ENCODE measurements around the gene SPHK1. TPM values are rescaled to one million over a fixed set of nuclear protein-coding genes. Genes with fewer than 3 reads are reported as not detected.

Gene SPHK1
- total RNA-seq, 2 donors from 2014 or later, result 4.8 to 27.9 TPM

DNA sequence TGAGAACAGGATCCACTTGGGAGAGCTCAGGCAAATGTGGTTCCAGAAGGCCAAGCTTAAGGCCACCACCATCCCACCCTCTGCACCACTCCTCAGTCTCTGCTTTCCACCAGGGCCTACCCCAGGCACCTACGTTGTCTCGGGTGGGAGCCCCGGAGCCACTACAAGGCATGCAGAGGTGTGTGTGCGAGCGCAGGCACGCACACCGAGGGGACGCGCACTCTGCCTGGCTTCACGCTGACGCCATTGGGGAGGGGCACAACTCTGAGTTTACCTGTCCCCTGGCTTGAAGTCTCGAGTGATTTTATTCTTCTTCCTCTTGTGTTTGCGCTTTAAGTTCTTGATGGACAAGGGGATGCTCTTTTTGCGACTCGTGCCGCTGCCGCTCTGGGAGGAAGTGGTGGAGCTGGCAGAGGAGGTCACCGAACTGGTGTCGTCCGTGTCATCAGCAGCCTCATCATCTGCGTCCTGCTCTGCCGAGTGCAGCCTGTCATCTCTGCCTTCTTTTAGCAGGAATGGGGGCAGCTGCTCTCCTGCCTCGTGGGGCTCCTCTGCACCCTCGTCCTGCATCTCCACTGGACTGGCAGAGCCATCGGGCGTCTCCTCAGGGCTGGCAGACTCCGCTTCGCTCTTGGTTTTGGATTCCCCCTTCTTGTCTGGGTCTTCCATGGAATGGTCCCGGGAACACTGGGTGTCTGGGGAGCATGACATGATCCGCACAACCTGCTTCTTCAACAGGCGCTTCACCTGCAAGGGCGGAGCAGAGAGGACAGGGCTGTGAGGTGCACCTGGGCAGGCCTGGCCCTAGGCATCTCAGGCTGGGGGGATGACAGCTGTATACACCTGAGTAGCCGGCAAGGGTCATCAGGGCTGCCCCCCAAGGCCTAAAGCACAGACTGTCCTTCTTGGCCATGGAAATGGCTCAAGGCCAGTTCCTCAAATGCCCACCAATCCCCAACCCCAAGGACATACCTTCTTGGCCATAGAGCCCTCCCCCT, 15.1 kb downstream of the SPHK1 start:
- no peak for DNase-seq
- ATAC-seq, result no peak
- intact Hi-C loops (cut with DNase I), result loop anchor here (1.0 to 5.0 kb wide), 2 partner anchors 95 to 97 kb away; no protein-coding TSS in a partner anchor

DNA sequence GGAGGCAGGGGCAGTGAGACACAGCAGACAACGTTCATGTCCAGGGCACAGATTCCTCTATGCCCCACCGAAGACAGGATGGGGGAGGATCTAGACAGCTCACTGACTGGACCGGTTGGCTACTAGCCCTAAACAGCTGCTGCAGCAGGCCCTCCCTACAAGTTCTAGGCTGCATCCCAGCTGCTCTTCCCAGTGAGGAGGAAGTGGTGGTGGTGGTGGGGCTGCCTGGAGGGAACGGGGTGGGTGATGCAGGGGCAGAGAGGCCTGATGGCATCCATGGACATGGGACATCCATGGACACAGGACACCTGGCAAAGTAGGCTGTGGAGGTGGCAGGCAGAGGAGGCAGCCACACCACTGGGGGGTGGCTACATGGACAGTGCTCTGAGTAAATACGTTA, 18.3 kb downstream of the SPHK1 start:
- DNase-seq (no peak), ATAC-seq (no peak)
- intact Hi-C loops (cut with DNase I), result no loop called here

DNA sequence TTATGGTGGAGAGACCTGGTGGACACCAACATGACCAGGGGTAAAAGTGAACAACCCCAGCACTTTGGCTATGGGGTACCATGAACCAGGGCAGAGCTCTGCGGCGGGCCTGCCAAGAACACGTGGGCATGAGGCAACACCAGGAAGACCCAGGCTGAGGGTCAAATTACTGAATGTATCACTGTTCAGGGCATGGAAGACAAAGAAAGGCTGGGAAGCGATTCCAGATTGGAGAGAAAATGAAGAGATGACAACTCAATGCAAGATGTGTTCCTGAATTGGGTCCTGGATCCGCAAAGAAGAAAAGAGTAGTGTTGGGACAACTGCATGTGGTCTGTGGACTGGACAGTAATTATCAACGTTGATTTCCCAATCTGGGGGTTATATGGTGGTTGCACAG, 19.8 kb downstream of the SPHK1 start:
- DNase-seq (peak; percentile 16), ATAC-seq (no peak)
- intact Hi-C loops (cut with DNase I), result no loop called here

- ATAC-seq (peak; percentile 50 to 67), DNase-seq (peak; percentile 62)
- intact Hi-C loops (cut with DNase I), result no loop called here
Measured at GRCh38 chr17:76404976-76405563, 20.7 kb downstream of the SPHK1 start.

DNA sequence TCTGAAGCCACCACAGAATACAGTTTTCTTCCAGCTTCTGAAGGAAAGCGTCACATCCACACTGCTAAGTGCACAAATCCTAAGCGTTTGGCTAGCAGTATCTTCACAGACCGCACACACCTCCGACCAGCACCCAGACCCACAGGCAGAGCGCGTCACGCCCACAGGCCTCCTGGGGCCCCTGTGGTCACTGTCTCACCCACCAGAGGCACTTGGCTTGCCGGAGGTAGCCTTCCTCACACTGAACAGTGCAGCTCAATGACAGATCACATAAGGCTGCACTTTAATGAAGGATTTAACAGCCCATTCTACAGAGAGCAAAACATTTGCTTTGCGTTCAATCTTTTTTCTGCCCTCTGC, 21.2 kb downstream of the SPHK1 start:
- intact Hi-C loops (cut with DNase I), result no loop called here
- DNase-seq (peak; percentile 17), ATAC-seq (peak; percentile 5 to 29)

GRCh38 chr17:76405967-76406647, 21.7 kb downstream of the SPHK1 start:
- intact Hi-C loops (cut with DNase I), result no loop called here
- ATAC-seq (peak; percentile 73 to 80), DNase-seq (peak; percentile 83)

GRCh38 chr17:76407509-76407908, 23.1 kb downstream of the SPHK1 start:
- intact Hi-C loops (cut with DNase I), result no loop called here
- ATAC-seq (no peak), DNase-seq (no peak)

- intact Hi-C loops (cut with DNase I), result loop anchor here in 1 of 2 donors (2.0 kb wide), 2 partner anchors 51 to 99 kb away; no protein-coding TSS in a partner anchor
- DNase-seq, result peak; percentile 64
- ATAC-seq, result no peak
Measured at GRCh38 chr17:76408037-76408849, 23.8 kb downstream of the SPHK1 start.

GRCh38 chr17:76410328-76410965, 26.0 kb downstream of the SPHK1 start:
- ATAC-seq, result no peak
- intact Hi-C loops (cut with DNase I), result loop anchor here (5.0 kb wide), 2 partner anchors 37 to 47 kb away; no protein-coding TSS in a partner anchor
- DNase-seq, result no peak

GRCh38 chr17:76411247-76411646, 26.8 kb downstream of the SPHK1 start:
- intact Hi-C loops (cut with DNase I), result loop anchor here (5.0 kb wide), 2 partner anchors 36 to 46 kb away; no protein-coding TSS in a partner anchor
- DNase-seq, result no peak
- ATAC-seq, result no peak

DNA sequence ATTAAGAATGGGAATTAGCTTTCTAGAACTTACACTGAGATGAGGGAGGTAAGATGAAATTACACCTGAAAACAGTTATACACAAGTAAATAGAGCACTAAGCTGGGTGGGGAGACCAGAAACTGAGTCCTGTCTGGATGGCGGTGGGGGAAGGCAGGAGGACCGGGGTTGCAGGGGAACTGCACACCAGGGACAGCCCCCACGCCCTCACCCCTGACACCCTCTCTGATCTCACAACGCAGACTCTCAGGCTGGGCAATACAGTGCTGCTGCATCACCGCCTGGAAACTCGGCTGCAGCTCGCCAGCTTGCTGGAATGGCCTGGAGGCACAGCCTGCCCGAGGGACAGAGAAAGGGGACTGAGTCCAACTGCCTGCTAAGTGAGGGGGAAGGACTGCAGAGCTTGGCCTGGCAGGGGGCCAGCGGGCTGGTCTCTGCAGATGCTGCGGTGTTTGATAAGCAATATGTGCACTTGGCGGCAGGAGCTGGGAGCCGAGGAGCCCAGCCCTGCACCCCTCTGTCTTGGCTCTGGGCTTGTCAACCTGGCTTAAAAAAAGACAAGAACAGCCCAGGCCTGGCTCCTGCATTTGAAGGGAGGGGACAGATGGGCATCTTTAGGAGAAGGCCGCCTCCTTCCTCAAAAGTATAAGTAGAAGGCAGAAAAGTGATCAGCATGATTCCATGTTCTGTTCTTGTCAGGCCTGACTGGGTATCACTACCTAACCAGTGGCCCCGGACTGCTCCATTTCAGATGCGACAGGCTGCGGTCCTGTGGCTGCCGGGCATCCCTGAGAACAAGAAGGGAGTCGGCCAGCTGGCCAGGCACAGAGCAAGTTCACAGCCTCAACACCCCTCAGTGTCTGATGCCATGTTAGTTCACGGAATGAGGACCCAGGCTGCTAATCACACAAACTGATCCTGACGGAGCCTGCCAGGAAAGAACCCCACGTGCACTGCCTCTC, 30.2 kb downstream of the SPHK1 start:
- intact Hi-C loops (cut with DNase I), result loop anchor here (5.0 kb wide), 2 partner anchors 33 to 43 kb away; no protein-coding TSS in a partner anchor
- DNase-seq (peak; percentile 84), ATAC-seq (peak; percentile 87 to 95)

DNA sequence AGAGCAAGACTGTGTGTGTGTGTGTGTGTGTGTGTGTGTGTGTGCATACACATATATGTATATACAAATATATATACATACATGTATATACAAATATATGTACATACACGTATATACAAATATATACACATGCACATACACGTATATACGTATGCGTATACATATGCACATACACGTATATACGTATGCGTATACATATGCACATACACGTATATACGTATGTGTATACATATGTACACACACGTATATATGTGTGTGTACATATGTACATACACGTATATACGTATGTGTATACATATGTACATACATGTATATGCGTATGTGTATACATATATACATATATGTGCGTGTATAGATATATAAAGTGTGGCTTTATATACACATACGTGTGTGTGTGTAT, 31.4 kb downstream of the SPHK1 start:
- no peak for ATAC-seq
- DNase-seq, result no peak
- intact Hi-C loops (cut with DNase I), result no loop called here

- DNase-seq, result no peak
- intact Hi-C loops (cut with DNase I), result no loop called here
- ATAC-seq, result no peak
Measured at GRCh38 chr17:76416457-76416856, 32.0 kb downstream of the SPHK1 start.

- DNase-seq (no peak), ATAC-seq (no peak)
- intact Hi-C loops (cut with DNase I), result no loop called here
Measured at GRCh38 chr17:76416899-76417298, 32.5 kb downstream of the SPHK1 start.

DNA sequence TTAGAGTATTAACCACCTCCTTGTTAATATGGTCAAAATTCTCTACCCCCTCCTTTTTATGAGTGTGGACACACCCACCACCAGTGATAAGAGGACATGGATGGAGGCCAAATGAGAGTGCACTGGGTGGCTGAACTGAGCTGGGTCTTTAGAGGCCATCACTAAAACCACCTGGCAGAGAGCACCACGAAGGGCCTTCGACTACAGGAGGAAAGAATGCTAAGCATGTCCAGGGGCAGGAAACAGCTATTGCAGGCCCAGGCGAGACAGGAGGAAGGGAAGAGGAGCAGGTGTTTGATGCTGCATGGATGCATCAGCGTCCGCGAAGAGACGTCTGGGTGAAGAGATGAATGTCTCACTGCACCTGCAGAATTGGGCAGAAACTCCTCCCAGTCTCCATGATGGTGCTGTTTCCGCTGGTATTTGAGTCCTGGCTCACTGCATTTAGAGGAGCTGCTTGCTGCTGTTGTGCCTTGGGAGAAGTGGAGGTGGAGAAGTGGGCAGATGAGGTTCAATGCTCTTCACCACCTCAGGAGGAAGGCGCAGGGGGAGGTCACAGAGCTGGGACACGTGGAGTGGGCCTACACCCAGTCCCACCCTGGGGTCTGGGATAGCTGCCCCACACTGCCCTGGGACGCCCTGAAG, 33.2 kb downstream of the SPHK1 start:
- intact Hi-C loops (cut with DNase I), result no loop called here
- ATAC-seq (no peak), DNase-seq (no peak)

DNA sequence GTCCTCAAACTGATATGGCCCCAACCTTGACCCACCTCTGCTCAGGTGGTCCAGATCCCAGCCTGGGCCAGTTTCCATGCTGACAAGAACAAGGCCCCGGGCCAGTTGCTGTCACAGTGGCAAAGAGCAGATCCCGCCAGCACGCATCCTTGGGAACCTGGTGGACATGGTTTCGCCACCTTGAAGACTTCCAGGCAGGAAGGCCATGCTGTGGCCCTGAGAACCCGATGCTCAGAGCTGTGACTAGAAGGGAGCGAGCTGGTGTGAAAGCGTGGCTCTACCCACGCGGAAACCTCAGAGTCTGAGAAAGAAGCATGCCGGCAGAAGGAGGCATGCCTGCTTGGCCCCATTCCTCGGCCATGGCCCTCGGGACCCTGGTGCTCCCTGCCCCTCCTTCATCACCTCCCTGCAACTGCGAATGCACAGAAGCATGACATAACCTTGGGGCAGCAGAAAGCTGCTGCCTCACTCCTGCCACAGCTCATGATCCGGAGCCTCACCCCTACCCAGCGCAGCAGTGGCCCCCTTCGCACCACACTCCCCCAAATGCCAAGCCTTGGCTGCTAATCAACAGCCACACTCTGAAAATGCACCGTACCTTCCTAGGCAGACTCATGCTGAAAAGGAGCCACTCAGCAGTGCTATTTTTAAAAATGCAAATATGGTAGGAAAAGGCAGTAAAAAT, 35.3 kb downstream of the SPHK1 start:
- ATAC-seq (peak; percentile 18 to 34), DNase-seq (no peak)
- intact Hi-C loops (cut with DNase I), result no loop called here

Data from left cardiac atrium (tissue), 4 donors.